COLO668 (cell line): Measurements from ENCODE around the gene MBD3.
"Not testable (repeated sequence)": the region's sequence is repeated elsewhere in the genome, so short reads cannot be mapped to it uniquely, and the experiment has no call there.

ENCODE experiments used
- DNase-seq: peaks from one replicate; lab custom pipeline; 2025; ENCODE audit not compliant: unreplicated experiment; lab: John Stamatoyannopoulos, UW

MBD3 gene

DNA sequence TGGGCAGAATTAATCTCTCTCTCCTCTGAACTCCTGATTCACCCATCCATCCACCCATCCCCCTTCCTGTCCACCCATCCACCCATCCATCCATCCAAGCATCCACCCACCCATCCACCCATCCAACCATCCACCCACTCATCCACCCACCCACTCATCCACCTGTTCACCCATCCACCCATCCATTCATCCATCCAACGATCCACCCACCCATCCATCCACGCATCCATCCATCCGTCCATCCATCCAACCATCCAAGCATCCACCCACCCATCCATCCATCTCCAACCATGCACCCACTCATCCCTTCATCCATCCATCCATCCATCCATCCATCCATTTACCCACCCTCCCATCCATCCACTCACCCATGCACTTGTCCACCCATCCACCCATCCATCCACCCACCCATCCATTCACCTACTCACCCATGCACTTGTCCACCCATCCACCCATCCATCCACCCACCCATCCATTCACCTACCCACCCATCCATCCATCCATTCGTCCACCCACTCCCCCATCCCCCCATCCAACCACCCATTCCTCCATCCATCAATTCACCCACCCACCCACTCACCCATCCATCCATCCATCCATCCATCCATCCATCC is 43.2 kb downstream of the MBD3 start:
- no peak for DNase-seq

DNA sequence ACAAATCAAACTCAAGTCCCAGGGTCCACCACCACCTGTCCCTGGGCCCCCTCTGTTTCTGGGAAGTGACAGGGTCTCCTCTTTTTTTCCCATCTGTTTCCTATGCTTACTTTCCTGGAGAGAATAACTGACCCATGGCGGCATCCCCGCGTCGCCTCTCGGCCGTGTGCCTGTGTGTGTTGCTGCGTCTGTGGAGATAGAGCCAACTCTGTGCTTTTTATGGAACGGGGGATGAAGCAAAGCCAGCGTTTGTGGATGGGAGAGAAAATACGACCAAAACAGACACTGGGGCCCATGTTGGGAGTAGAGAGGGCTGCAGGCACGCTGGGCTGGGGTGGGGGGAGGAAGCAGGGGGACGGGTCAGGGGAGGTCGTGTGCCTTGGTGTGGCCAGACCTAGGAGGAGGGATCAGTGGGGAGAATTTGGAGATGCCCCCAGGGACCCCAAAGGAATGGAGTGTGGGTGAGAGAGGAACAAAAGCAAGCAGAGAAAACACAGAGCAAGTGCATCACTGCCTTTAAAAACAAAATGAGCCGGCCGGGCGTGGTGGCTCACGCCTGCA is 52.2 kb downstream of the MBD3 start:
- no peak for DNase-seq

GRCh38 chr19:1539749-1540148 is 52.9 kb downstream of the MBD3 start:
- not testable (repeated sequence) for DNase-seq

- DNase-seq, result no peak
These were observed 53.7 kb downstream of the MBD3 start for GRCh38 chr19:1538978-1539377.

DNA sequence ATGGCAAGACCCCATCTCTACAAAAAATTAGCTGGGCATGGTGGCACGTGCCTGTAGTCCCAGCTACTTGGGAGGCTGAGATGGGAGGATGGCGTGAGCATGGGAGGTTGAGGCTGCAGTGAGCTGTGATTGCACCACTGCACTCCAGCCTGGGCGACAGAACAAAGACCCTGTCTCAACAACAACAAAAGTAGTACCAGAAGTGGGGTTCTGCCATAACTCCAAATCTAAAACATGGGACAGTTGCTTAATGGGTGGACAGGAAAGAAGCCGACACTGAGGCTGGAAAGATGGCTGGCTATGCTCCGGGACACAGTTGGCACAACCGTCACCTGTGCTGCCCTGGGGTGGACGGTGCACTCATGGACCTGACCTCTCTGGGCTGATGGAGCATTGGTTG is 57.0 kb downstream of the MBD3 start:
- DNase-seq, result not testable (repeated sequence)

GRCh38 chr19:1534972-1535371 is 57.7 kb downstream of the MBD3 start:
- no peak for DNase-seq

- no peak for DNase-seq
These were observed 59.0 kb downstream of the MBD3 start for GRCh38 chr19:1533510-1534150.

- DNase-seq, result no peak
These were observed 60.7 kb downstream of the MBD3 start for GRCh38 chr19:1532003-1532402.

GRCh38 chr19:1531587-1531986 is 61.1 kb downstream of the MBD3 start:
- no peak for DNase-seq

DNA sequence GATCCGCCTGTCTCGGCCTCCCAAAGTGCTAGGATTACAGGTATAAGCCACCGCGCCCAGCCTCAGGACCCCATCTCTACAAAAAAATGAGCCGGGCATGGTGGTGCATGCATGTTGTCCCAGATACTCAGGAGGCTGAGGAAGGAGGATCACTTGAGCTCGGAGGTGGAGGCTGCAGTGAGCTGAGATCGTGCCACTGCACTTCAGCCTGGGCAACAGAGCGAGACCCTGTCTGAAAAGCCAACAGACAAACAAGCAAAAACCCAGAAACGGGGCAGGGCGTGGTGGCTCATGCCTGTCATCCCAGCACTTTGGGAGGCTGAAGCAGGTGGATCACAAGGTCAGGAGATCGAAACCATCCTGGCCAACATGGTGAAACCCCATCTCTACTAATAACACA is 61.8 kb downstream of the MBD3 start:
- not testable (repeated sequence) for DNase-seq

- no peak for DNase-seq
These were observed 63.2 kb downstream of the MBD3 start for GRCh38 chr19:1529430-1529816.

- DNase-seq, result no peak
These were observed 63.9 kb downstream of the MBD3 start for GRCh38 chr19:1528596-1529429.

DNA sequence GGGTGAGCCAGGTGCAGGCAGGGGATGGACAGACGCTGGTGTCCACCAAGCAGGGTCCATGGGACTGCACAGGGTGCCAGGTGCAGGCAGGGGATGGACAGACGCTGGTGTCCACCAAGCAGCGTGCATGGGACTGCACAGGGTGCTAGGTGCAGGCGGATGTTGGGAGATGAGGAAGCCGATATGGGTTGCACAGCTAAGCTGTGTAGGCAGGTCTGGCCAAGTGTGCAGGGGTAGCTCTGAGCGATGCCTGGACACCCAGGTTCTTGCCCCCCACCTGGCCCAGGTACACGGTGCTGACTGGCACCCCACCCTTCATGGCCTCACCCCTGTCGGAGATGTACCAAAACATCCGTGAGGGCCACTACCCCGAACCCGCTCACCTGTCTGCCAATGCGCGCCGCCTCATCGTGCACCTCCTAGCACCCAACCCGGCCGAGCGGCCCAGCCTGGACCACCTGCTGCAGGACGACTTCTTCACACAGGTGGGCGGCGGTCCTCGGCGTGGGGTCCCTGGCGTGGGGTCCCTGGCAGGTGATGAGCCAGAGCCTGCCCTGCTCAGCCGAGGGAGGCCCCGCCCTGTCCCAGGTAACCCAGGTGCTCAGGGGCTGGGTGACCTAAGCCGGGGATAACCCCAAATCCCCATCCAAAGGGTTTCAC is 64.9 kb downstream of the MBD3 start:
- DNase-seq, result no peak

GRCh38 chr19:1526979-1527649 is 65.6 kb downstream of the MBD3 start:
- DNase-seq, result peak; percentile 35

GRCh38 chr19:1526066-1526778 is 66.4 kb downstream of the MBD3 start:
- DNase-seq, result no peak

DNA sequence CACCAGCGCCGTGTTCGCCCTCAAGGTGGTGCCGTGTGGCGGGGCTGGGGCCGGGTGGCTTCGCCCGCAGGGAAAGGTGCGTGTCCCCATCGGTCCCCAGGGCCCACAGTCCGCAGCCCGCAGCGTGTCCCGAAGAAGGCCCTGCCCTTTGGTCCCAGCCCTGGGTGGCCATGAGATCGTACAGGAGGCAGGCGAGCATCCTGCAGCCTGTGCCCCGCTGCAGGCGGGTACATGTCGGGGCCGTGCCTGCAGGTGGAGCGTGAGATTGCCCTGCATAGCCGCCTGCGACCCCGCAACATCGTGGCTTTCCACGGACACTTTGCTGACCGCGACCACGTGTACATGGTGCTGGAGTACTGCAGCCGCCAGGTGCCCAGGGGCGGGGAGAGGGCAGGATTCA is 67.3 kb downstream of the MBD3 start:
- DNase-seq, result no peak

DNA sequence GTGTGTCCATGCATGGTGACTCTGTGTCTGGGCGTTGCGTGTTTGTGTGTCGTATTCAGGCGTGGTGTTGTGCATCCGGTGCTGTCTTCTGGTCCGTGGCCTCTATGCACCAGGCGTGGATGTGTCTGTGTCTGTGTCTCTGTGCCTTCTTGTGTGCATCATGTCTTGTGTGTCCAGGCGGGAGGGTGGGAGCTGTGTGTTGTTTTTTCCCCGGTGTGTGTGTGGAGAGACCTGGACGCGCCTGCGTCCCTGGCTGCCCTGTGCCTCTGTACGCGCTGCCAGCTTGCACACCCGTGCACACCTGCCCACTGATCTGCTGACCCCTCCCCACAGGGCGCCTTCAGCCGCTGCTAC is 67.7 kb downstream of the MBD3 start:
- DNase-seq, result no peak

DNA sequence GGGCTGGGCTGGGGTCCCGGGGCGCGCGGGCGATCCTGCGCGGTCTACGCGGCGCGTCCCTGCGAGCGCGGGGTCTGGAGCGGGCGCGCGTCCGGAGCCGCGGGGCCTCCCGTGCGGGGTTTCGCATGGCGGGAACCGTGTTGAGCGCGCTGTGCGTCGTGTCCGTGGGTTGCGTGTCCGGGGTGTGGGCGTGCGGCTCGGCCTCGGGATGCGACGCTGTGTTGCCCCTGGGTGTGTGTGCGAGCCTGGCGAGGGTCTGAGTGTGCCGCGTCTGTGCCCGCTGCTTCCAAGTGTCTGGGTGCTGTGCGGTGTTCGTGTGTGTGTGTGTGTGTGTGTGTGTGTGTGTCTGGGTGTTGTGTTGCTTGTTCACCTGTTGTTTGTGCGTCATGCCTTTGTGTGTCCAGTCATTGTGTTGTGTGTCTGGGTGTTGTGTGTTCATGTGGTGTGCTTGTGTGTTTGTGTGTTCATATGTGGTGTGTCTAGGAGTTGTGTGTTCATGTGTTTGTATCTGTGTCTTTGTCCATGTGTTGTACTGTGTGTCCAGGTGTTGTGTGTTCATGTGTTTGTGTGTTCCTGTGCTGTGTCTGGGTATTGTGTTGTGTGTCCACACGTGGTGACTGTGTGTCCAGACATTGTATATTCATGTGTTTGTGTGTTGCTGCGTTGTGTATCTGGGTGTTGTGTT is 68.2 kb downstream of the MBD3 start:
- DNase-seq, result no peak
